Activated CD4-positive, alpha-beta memory T cell treated with anti-CD3 and anti-CD28 coated beads, Interleukin-2, amount 10 ng/mL, durations not matched to agents 7 days and 5 days (primary cell): ENCODE measurements around the gene NRM. TPM values are rescaled to one million over a fixed set of nuclear protein-coding genes. Genes with fewer than 3 reads are reported as not detected.
"Not testable (repeated sequence)": the region's sequence is repeated elsewhere in the genome, so short reads cannot be mapped to it uniquely, and the experiment has no call there.

Experiments
- CTCF ChIA-PET: fragments of 350-600 bp; sonication (Branson Sonifier 250); formaldehyde crosslinking; loops from one replicate; lab custom pipeline; 2021; ENCODE audit warnings: antibody characterized with exemption, inconsistent platforms; lab: Charles Lee
- POLR2A ChIA-PET: fragments of 350-600 bp; sonication (Branson Sonifier 250); formaldehyde crosslinking; loops from one replicate; lab custom pipeline; 2021; ENCODE audit warnings: antibody characterized with exemption; lab: Charles Lee
- DNase-seq: peaks from one replicate; pipeline ENCODE4 v3.0.0-alpha.2; 2020
- H3K27ac Mint-ChIP-seq: one replicate; pipeline ENCODE4 v1.8.0; 2021; ENCODE audit warnings: mild to moderate bottlenecking, mixed read lengths
- H3K27me3 Mint-ChIP-seq: one replicate; pipeline ENCODE4 v1.8.0; 2021; ENCODE audit warnings: mixed read lengths
- H3K36me3 Mint-ChIP-seq: one replicate; pipeline ENCODE4 v1.8.0; 2021; ENCODE audit warnings: low read depth, mixed read lengths
- H3K4me1 Mint-ChIP-seq: one replicate; pipeline ENCODE4 v1.8.0; 2021; ENCODE audit warnings: mixed read lengths
- H3K4me3 Mint-ChIP-seq: one replicate; pipeline ENCODE4 v1.8.0; 2021; ENCODE audit warnings: mild to moderate bottlenecking, mixed read lengths
- H3K9me3 Mint-ChIP-seq: one replicate; pipeline ENCODE4 v1.8.0; 2021; ENCODE audit warnings: mixed read lengths
- total RNA-seq, 2 experiments: library from RNA; stranded (reverse); gene quantifications; one replicate each; pipeline ENCODE4 v1.2.3, GENCODE V29; 2021

NRM gene
- total RNA-seq, 2 experiments from 2014 or later, result 40.5 to 41.1 TPM

- ChIA-PET POLR2A (interaction anchor here (0.7 to 4.2 kb wide), 14 partner anchors 9 to 116 kb away, joined by 3 to 31 read pairs (median 6); partner anchors contain the start of genes MDC1, MRPS18B, PPP1R10 and PRR3), CTCF (interaction anchor here (0.5 to 15.7 kb wide), 27 partner anchors 8 to 415 kb away, joined by 3 to 626 read pairs (median 4); partner anchors contain the start of genes ABCF1, MDC1 and TUBB)
- peak; percentile 92 for DNase-seq
- Mint-ChIP-seq H3K4me3 (peak within 1 kb of the TSS; percentile 89), H3K27me3 (no peaks in the 10 kb centered on the region), H3K27ac (peak within 1 kb of the TSS; percentile 18), H3K4me1 (peaks cover 42% of the 10 kb centered on the region), H3K36me3 (peaks cover 45% of the 10 kb centered on the region), H3K9me3 (no peaks in the 10 kb centered on the region)
Measured at GRCh38 chr6:30672445-30673253, 18.1 kb downstream of the NRM start, which contains the start of gene DHX16. Gene DHX16, minus strand, starts transcription at chr6:30673006. Its CDS starts 165 bp downstream, at chr6:30672841.

GRCh38 chr6:30670760-30671527 is 19.8 kb downstream of the NRM start:
- Mint-ChIP-seq H3K27me3 (no peaks in the 10 kb centered on the region), H3K36me3 (peaks cover 38% of the 10 kb centered on the region), H3K4me3 (peak overlapping the region; percentile 47), H3K27ac (peak overlapping the region; percentile 26), H3K4me1 (peaks cover 40% of the 10 kb centered on the region), H3K9me3 (no peaks in the 10 kb centered on the region)
- POLR2A ChIA-PET, result interaction anchor here (1.0 to 4.2 kb wide), 5 partner anchors 11 to 56 kb away, joined by 3 to 31 read pairs (median 23); partner anchors contain the start of genes MRPS18B, PPP1R10 and TUBB
- DNase-seq, result no peak
- CTCF ChIA-PET, result interaction anchor here (2.1 to 15.7 kb wide), 4 partner anchors 30 to 189 kb away, joined by 8 to 626 read pairs (median 11); partner anchors contain the start of genes MDC1 and TUBB

- POLR2A ChIA-PET, H3K4me3 Mint-ChIP-seq, H3K9me3 Mint-ChIP-seq, H3K27me3 Mint-ChIP-seq, DNase-seq: not testable (repeated sequence)
- CTCF ChIA-PET, result interaction anchor here (1.2 kb wide), 1 partner anchor 13 kb away, joined by 3 read pairs; no protein-coding TSS in a partner anchor
- peak overlapping the region; percentile 14 for H3K27ac Mint-ChIP-seq
- H3K4me1 Mint-ChIP-seq, result peaks cover 25% of the 10 kb centered on the region
- peaks cover 71% of the 10 kb centered on the region for H3K36me3 Mint-ChIP-seq
Measured at GRCh38 chr6:30666300-30666699, 24.5 kb downstream of the NRM start.

GRCh38 chr6:30664994-30665767 is 25.6 kb downstream of the NRM start:
- Mint-ChIP-seq H3K36me3 (peaks cover 64% of the 10 kb centered on the region), H3K4me1 (peaks cover 14% of the 10 kb centered on the region), H3K27me3 (no peaks in the 10 kb centered on the region), H3K9me3 (no peaks in the 10 kb centered on the region), H3K4me3 (no peak overlapping the region), H3K27ac (no peak overlapping the region)
- ChIA-PET POLR2A (no interaction called here), CTCF (interaction anchor here (0.9 to 1.9 kb wide), 3 partner anchors 7 to 66 kb away, joined by 3 to 6 read pairs (median 3); partner anchors contain the start of gene DHX16)
- DNase-seq, result no peak

GRCh38 chr6:30657922-30658321 is 32.9 kb downstream of the NRM start:
- H3K27me3 Mint-ChIP-seq, H3K4me3 Mint-ChIP-seq, DNase-seq, POLR2A ChIA-PET, H3K27ac Mint-ChIP-seq, H3K4me1 Mint-ChIP-seq, H3K9me3 Mint-ChIP-seq: not testable (repeated sequence)
- CTCF ChIA-PET, result interaction anchor here (1.2 kb wide), 1 partner anchor 14 kb away, joined by 3 read pairs; the partner anchor contains the start of gene DHX16
- peaks cover 69% of the 10 kb centered on the region for H3K36me3 Mint-ChIP-seq

GRCh38 chr6:30657454-30657853 is 33.3 kb downstream of the NRM start:
- H3K27me3 Mint-ChIP-seq, result no peaks in the 10 kb centered on the region
- H3K4me1 Mint-ChIP-seq, result no peaks in the 10 kb centered on the region
- POLR2A ChIA-PET, result no interaction called here
- no peak overlapping the region for H3K27ac Mint-ChIP-seq
- peaks cover 68% of the 10 kb centered on the region for H3K36me3 Mint-ChIP-seq
- no peaks in the 10 kb centered on the region for H3K9me3 Mint-ChIP-seq
- CTCF ChIA-PET, result interaction anchor here (1.2 kb wide), 1 partner anchor 15 kb away, joined by 3 read pairs; the partner anchor contains the start of gene DHX16
- H3K4me3 Mint-ChIP-seq, result no peak overlapping the region
- DNase-seq, result no peak

- Mint-ChIP-seq H3K4me3 (no peak overlapping the region), H3K36me3 (peaks cover 67% of the 10 kb centered on the region), H3K4me1 (no peaks in the 10 kb centered on the region), H3K27me3 (no peaks in the 10 kb centered on the region), H3K27ac (no peak overlapping the region), H3K9me3 (no peaks in the 10 kb centered on the region)
- POLR2A ChIA-PET, result no interaction called here
- CTCF ChIA-PET, result no interaction called here
- no peak for DNase-seq
Measured at GRCh38 chr6:30656513-30656912, 34.3 kb downstream of the NRM start.

GRCh38 chr6:30655743-30656094 is 35.1 kb downstream of the NRM start:
- H3K4me3 Mint-ChIP-seq, result no peak overlapping the region
- ChIA-PET POLR2A (no interaction called here), CTCF (interaction anchor here (1.1 kb wide), 1 partner anchor 17 kb away, joined by 3 read pairs; the partner anchor contains the start of gene DHX16)
- peaks cover 71% of the 10 kb centered on the region for H3K36me3 Mint-ChIP-seq
- no peaks in the 10 kb centered on the region for H3K27me3 Mint-ChIP-seq
- H3K9me3 Mint-ChIP-seq, result no peaks in the 10 kb centered on the region
- no peaks in the 10 kb centered on the region for H3K4me1 Mint-ChIP-seq
- DNase-seq, result no peak
- H3K27ac Mint-ChIP-seq, result no peak overlapping the region

- no peaks in the 10 kb centered on the region for H3K4me1 Mint-ChIP-seq
- CTCF ChIA-PET, result interaction anchor here (1.1 kb wide), 1 partner anchor 17 kb away, joined by 3 read pairs; the partner anchor contains the start of gene DHX16
Measured at GRCh38 chr6:30654798-30655742, 35.7 kb downstream of the NRM start.

GRCh38 chr6:30651143-30651542 is 39.6 kb downstream of the NRM start:
- no peak for DNase-seq
- Mint-ChIP-seq H3K27me3 (no peaks in the 10 kb centered on the region), H3K9me3 (no peaks in the 10 kb centered on the region), H3K27ac (no peak overlapping the region), H3K4me1 (peaks cover 19% of the 10 kb centered on the region), H3K36me3 (peaks cover 43% of the 10 kb centered on the region), H3K4me3 (no peak overlapping the region)
- ChIA-PET CTCF (interaction anchor here (1.4 kb wide), 1 partner anchor 21 kb away, joined by 5 read pairs; the partner anchor contains the start of gene DHX16), POLR2A (no interaction called here)

More at GRCh38 chr6:30654798-30655742, 35.7 kb downstream of the NRM start:
- POLR2A ChIA-PET, result no interaction called here
- Mint-ChIP-seq H3K9me3 (no peaks in the 10 kb centered on the region), H3K27me3 (no peaks in the 10 kb centered on the region), H3K36me3 (peaks cover 71% of the 10 kb centered on the region), H3K27ac (no peak overlapping the region), H3K4me3 (no peak overlapping the region)
- no peak for DNase-seq
